Measurements from ENCODE around the gene GON4L. TPM values are rescaled to one million over a fixed set of nuclear protein-coding genes. Genes with fewer than 3 reads are reported as not detected.
"Not testable (repeated sequence)": the region's sequence is repeated elsewhere in the genome, so short reads cannot be mapped to it uniquely, and the experiment has no call there.

The GON4L gene
- total RNA-seq, 4 donors from 2014 or later = 17.2 to 36.1 (median 19.9) TPM

DNA sequence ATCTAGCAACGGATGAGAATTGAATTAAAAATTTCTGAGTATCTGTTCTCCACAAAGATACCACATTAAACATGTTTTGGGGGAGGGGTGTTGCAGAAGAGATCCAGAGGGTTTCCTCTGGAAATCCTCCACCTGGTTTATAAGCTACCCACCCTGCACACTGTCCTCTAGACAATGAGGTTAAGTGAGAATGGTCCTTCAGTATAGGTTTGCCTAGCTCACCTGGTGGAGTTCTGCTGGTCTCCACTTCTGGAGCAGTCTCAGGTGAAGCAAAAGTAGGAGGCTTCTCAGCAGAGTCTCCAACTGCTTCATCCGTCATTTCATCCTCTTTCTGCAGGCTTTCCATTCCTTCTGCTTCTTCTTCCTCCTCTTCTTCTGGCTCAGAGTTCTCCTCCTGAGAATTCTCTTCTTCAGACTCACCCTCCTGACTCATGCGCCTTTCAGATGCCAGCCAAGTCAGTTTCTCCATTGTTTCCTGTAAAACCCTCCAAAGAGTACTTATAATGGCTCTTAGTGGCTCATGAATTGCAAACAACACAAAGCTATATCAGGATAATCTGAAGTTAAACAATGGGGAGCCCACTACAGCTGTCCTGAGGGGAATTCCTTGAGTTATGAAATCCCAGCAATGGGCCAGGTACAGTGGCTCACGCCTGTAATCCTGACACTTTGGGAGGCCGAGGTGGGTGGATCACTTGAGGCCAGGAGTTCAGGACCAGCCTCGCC lies 93.8 kb downstream of the GON4L start:
- H3K9me3 ChIP-seq; in situ Hi-C loops (cut with MboI; ENCODE audit: low sequenced_read_pairs in 4 of 4); H3K27me3 ChIP-seq; H3K4me3 ChIP-seq; H3K27ac ChIP-seq; H3K4me1 ChIP-seq; intact Hi-C loops (cut with DNase I; ENCODE audit: low total_unique reads): not testable (repeated sequence)
- ATAC-seq = peak in 1 of 2 donors; percentile 66
- DNase-seq = peak; percentile 15 to 49
- H3K36me3 ChIP-seq = peaks cover 5 to 85% of the 10 kb centered on the region in 2 donors

GRCh38 chr1:155761736-155762405 lies 95.1 kb downstream of the GON4L start:
- ATAC-seq (no peak), DNase-seq (no peak)
- Histone ChIP-seq H3K27me3 (no peaks in the 10 kb centered on the region), H3K36me3 (peaks cover 5 to 88% of the 10 kb centered on the region in 2 donors), H3K9me3 (no peaks in the 10 kb centered on the region), H3K27ac (no peak overlapping the region), H3K4me1 (no peaks in the 10 kb centered on the region), H3K4me3 (no peak overlapping the region)
- no peak for TF ChIP-seq POLR2A (IDR thresholded peaks at IDR 0.05)
- TF ChIP-seq, protein P1, sequence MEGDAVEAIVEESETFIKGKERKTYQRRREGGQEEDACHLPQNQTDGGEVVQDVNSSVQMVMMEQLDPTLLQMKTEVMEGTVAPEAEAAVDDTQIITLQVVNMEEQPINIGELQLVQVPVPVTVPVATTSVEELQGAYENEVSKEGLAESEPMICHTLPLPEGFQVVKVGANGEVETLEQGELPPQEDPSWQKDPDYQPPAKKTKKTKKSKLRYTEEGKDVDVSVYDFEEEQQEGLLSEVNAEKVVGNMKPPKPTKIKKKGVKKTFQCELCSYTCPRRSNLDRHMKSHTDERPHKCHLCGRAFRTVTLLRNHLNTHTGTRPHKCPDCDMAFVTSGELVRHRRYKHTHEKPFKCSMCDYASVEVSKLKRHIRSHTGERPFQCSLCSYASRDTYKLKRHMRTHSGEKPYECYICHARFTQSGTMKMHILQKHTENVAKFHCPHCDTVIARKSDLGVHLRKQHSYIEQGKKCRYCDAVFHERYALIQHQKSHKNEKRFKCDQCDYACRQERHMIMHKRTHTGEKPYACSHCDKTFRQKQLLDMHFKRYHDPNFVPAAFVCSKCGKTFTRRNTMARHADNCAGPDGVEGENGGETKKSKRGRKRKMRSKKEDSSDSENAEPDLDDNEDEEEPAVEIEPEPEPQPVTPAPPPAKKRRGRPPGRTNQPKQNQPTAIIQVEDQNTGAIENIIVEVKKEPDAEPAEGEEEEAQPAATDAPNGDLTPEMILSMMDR (IDR thresholded peaks at IDR 0.05 in 4 of 5, conservative IDR thresholded peaks at IDR 0.05 in 1 of 5) = no peak
- in situ Hi-C loops (cut with MboI; ENCODE audit: low sequenced_read_pairs in 4 of 4) = no loop called here
- intact Hi-C loops (cut with DNase I; ENCODE audit: low total_unique reads) = no loop called here

DNA sequence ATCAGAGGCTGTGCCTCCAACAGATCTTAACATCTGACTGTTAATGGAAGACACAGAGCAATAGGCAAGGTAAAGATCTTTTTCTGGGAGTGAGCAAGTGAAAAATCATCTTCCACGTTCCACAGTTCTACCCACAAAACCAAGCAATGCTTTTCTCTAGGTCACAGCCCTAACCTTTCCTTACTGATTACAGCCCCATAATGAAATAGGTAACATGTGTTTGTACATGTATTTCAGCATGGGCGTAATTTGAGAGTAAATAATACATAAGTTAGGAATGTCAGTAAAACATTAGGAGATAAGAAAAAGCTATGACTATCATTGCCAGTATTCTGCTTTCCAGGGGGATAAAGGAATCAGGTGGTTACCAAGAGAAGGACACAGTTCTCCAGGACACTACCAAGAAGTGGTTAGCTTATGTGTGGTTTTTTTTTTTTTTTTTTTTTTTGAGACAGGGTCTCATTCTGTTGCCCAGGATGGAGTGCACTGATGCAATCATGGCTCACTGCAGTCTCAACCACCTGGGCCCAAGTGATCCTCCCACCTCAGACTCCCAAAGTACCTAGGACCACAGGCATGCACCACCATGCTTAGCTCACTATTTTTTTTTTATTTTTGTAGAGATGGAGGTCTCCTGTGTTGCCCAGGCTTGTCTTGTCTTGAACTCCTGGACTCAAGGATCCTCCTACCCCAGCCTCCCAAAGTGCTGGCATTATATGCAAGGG lies 96.1 kb downstream of the GON4L start:
- no peaks in the 10 kb centered on the region for H3K4me1 ChIP-seq
- DNase-seq (no peak), ATAC-seq (no peak)
- in situ Hi-C loops (cut with MboI; ENCODE audit: low sequenced_read_pairs in 4 of 4) (no loop called here), intact Hi-C loops (cut with DNase I; ENCODE audit: low total_unique reads) (no loop called here)
- no peaks in the 10 kb centered on the region for H3K27me3 ChIP-seq
- H3K4me3 ChIP-seq = no peak overlapping the region
- H3K27ac ChIP-seq = no peak overlapping the region
- peaks cover 5 to 88% of the 10 kb centered on the region in 2 donors for H3K36me3 ChIP-seq
- no peaks in the 10 kb centered on the region for H3K9me3 ChIP-seq
- TF ChIP-seq, protein P1 (IDR thresholded peaks at IDR 0.05 in 4 of 5, conservative IDR thresholded peaks at IDR 0.05 in 1 of 5) = no peak
- TF ChIP-seq POLR2A (IDR thresholded peaks at IDR 0.05) = no peak

- ATAC-seq (no peak), DNase-seq (no peak)
- Histone ChIP-seq H3K4me1 (no peaks in the 10 kb centered on the region), H3K36me3 (peaks cover 5 to 88% of the 10 kb centered on the region in 2 donors), H3K9me3 (no peaks in the 10 kb centered on the region), H3K27me3 (no peaks in the 10 kb centered on the region), H3K27ac (no peak overlapping the region), H3K4me3 (no peak overlapping the region)
- intact Hi-C loops (cut with DNase I; ENCODE audit: low total_unique reads) (no loop called here), in situ Hi-C loops (cut with MboI; ENCODE audit: low sequenced_read_pairs in 4 of 4) (no loop called here)
- no peak for TF ChIP-seq POLR2A (IDR thresholded peaks at IDR 0.05)
- TF ChIP-seq, protein P1 (IDR thresholded peaks at IDR 0.05 in 4 of 5, conservative IDR thresholded peaks at IDR 0.05 in 1 of 5) = no peak
Observed at GRCh38 chr1:155759966-155760630, 96.9 kb downstream of the GON4L start.

DNA sequence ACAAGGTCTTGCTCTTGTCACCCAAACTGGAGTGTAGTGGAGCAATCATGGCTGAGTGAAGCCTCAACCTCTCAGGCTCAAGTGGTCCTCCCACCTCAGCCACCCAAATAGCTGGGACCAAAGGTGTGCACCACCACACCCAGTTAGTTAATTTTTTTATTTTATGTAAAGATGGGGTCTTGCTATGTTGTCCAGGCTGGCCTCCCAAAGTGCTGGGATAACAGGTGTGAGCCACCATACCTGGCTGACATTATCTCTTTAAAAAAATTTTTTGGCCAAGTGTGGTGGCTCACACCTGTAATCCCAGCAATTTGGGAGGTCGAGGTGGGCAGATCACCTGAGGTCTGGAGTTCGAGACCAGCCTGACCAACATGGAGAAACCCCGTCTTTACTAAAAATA lies 98.0 kb downstream of the GON4L start:
- H3K27ac ChIP-seq; H3K4me1 ChIP-seq; H3K27me3 ChIP-seq; DNase-seq; H3K4me3 ChIP-seq; in situ Hi-C loops (cut with MboI; ENCODE audit: low sequenced_read_pairs in 4 of 4); H3K9me3 ChIP-seq; intact Hi-C loops (cut with DNase I; ENCODE audit: low total_unique reads); ATAC-seq: not testable (repeated sequence)
- peaks cover 5 to 90% of the 10 kb centered on the region in 2 donors for H3K36me3 ChIP-seq

GRCh38 chr1:155748141-155748540 lies 108.9 kb downstream of the GON4L start:
- peaks cover 0 to 31% of the 10 kb centered on the region in 2 donors for H3K36me3 ChIP-seq
- in situ Hi-C loops (cut with MboI; ENCODE audit: low sequenced_read_pairs in 4 of 4); H3K4me1 ChIP-seq; intact Hi-C loops (cut with DNase I; ENCODE audit: low total_unique reads); ATAC-seq; DNase-seq; H3K27ac ChIP-seq; H3K9me3 ChIP-seq; H3K4me3 ChIP-seq; H3K27me3 ChIP-seq: not testable (repeated sequence)

DNA sequence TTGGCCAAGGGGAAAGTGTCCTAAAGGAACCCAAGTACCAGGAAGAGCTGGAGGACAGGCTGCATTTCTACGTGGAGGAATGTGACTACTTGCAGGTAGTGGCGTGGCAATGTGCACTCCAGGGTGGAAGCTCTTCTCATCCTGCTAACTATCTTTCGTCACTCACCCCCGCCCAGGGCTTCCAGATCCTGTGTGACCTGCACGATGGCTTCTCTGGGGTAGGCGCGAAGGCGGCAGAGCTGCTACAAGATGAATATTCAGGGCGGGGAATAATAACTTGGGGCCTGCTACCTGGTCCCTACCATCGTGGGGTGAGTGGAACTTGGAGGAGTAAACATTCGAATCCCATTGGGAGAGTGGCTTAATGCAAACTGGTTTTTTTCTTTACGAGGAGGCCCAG lies 109.4 kb downstream of the GON4L start:
- H3K4me1 ChIP-seq; in situ Hi-C loops (cut with MboI; ENCODE audit: low sequenced_read_pairs in 4 of 4); H3K4me3 ChIP-seq; intact Hi-C loops (cut with DNase I; ENCODE audit: low total_unique reads); H3K27me3 ChIP-seq; DNase-seq; H3K27ac ChIP-seq; H3K9me3 ChIP-seq; ATAC-seq: not testable (repeated sequence)
- H3K36me3 ChIP-seq = peaks cover 0 to 26% of the 10 kb centered on the region in 2 donors
